Lung (tissue), 12 donors: ENCODE results near the gene FAT1. TPM values are rescaled to one million over a fixed set of nuclear protein-coding genes. Genes with fewer than 3 reads are reported as not detected.

Experiments
- ATAC-seq: fragments of 200-7000 bp; cut with Tn5 transposase; one replicate; pipeline ENCODE4 v1.9.1; 2020; ENCODE audit warnings: moderate number of reproducible peaks; ENCODE audit not compliant: insufficient read depth, low FRiP score
- DNase-seq, 3 donors: peaks; one replicate each; pipeline ENCODE4 v3.0.0-alpha.2; 2013 to 2017
- H3K27ac ChIP-seq, 2 donors: one replicate each; pipeline ENCODE4 v1.5.1; 2013; ENCODE audit warnings: mild to moderate bottlenecking in 2 of 2, moderate library complexity in 2 of 2, control low read depth in 1 of 2, inconsistent platforms in 1 of 2, low read depth in 1 of 2, low read length in 1 of 2
- H3K27me3 ChIP-seq, 3 donors: one replicate each; pipeline ENCODE4 v1.5.1; 2013; ENCODE audit warnings: low read length in 2 of 3; ENCODE audit not compliant: control insufficient read depth in 3 of 3, insufficient read depth in 3 of 3
- H3K36me3 ChIP-seq, 4 donors: one replicate each; pipeline ENCODE4 v1.5.1; 2013; ENCODE audit warnings: low read length in 4 of 4, mild to moderate bottlenecking in 1 of 4, moderate library complexity in 1 of 4; ENCODE audit not compliant: control insufficient read depth in 4 of 4, insufficient read depth in 4 of 4
- H3K4me1 ChIP-seq, 5 donors: one replicate each; pipeline ENCODE4 v1.5.1; 2013; ENCODE audit warnings: low read length in 5 of 5, mild to moderate bottlenecking in 2 of 5, moderate library complexity in 1 of 5; ENCODE audit not compliant: control insufficient read depth in 5 of 5, insufficient read depth in 5 of 5
- H3K4me3 ChIP-seq: one replicate; pipeline ENCODE4 v1.5.1; 2013; ENCODE audit warnings: mild to moderate bottlenecking, control low read depth, moderate library complexity
- H3K9ac ChIP-seq, 2 donors: one replicate each; pipeline ENCODE4 v1.5.1; 2013; ENCODE audit warnings: low read length in 2 of 2, control low read depth in 1 of 2; ENCODE audit not compliant: insufficient read depth in 1 of 2
- H3K9me3 ChIP-seq, 4 donors: one replicate each; pipeline ENCODE4 v1.5.1; 2013; ENCODE audit warnings: low read length in 3 of 4, mild to moderate bottlenecking in 1 of 4, moderate library complexity in 1 of 4; ENCODE audit not compliant: control insufficient read depth in 4 of 4, insufficient read depth in 3 of 4
- CTCF ChIP-seq: IDR thresholded peaks from 2 replicates; pipeline ENCODE4 v1.5.1; 2012; ENCODE audit warnings: mild to moderate bottlenecking; ENCODE audit errors: control extremely low read depth, extremely low read depth
- WGBS, 2 donors: extraction: QIAGEN DNeasy Blood & Tissue Kit; methylation state at CpG; one replicate each; pipeline ENCODE4 v1.1.7; 2013; 5-methylcytosine and 5-hydroxymethylcytosine counted together
- polyA plus RNA-seq, 2 donors: library from polyadenylated mRNA; stranded (reverse); fragments of 200-250 nt; gene quantifications; one replicate each; pipeline ENCODE4 v1.2.1, GENCODE V29; 2013
- total RNA-seq, 2 donors: library from RNA; depleted of rRNA in 1 of 2; stranded (reverse); fragments of >200 nt in 1 of 2; gene quantifications; one replicate each; pipeline ENCODE4 v1.2.1, GENCODE V29; 2014 to 2021
- donor health status: control.
- donor health status: control.
- donor health status: Bipolar disorder and iron deficiency.
- donor health status: healthy.
- donor health status: DM: yes; HTN: yes; CAD: no.

The FAT1 gene
- total and polyA plus RNA-seq, 4 donors = 19.4 to 318 (median 72.3) TPM

- Histone ChIP-seq H3K36me3 (no peaks in the 10 kb centered on the region), H3K9me3 (no peaks in the 10 kb centered on the region), H3K27me3 (no peaks in the 10 kb centered on the region), H3K4me3 (no peak overlapping the region), H3K9ac (no peak overlapping the region), H3K4me1 (no peaks in the 10 kb centered on the region), H3K27ac (no peak overlapping the region)
- ATAC-seq = no peak
- TF ChIP-seq CTCF = no peak
- WGBS, 2 donors = 93 to 94% methylated on average over 6 of the region's 6 CpGs
- no peak for DNase-seq
These were observed 17.2 kb upstream of the FAT1 start for GRCh38 chr4:186740822-186741221.

GRCh38 chr4:186739802-186740434 lies 16.3 kb upstream of the FAT1 start:
- Histone ChIP-seq H3K9ac (no peak overlapping the region), H3K4me3 (no peak overlapping the region), H3K9me3 (no peaks in the 10 kb centered on the region), H3K27me3 (no peaks in the 10 kb centered on the region), H3K36me3 (no peaks in the 10 kb centered on the region), H3K4me1 (no peaks in the 10 kb centered on the region), H3K27ac (no peak overlapping the region)
- no peak for TF ChIP-seq CTCF
- DNase-seq = no peak
- WGBS, 2 donors = 89 to 90% methylated on average over 5 of the region's 5 CpGs
- no peak for ATAC-seq

- Histone ChIP-seq H3K9me3 (no peaks in the 10 kb centered on the region), H3K36me3 (no peaks in the 10 kb centered on the region), H3K4me3 (no peak overlapping the region), H3K4me1 (no peaks in the 10 kb centered on the region), H3K9ac (no peak overlapping the region), H3K27me3 (no peaks in the 10 kb centered on the region), H3K27ac (no peak overlapping the region)
- 92 to 97% methylated on average over 9 of the region's 9 CpGs for WGBS, 2 donors
- ATAC-seq (no peak), DNase-seq (no peak)
- no peak for TF ChIP-seq CTCF
These were observed 15.7 kb upstream of the FAT1 start for GRCh38 chr4:186739317-186739716.

GRCh38 chr4:186738421-186738820 lies 14.8 kb upstream of the FAT1 start:
- no peaks in the 10 kb centered on the region for H3K9me3 ChIP-seq
- H3K4me3 ChIP-seq = no peak overlapping the region
- ATAC-seq = no peak
- H3K36me3 ChIP-seq = no peaks in the 10 kb centered on the region
- 73 to 87% methylated on average over 4 of the region's 4 CpGs for WGBS, 2 donors
- no peaks in the 10 kb centered on the region for H3K4me1 ChIP-seq
- no peak overlapping the region for H3K9ac ChIP-seq
- no peak for TF ChIP-seq CTCF
- DNase-seq = no peak
- H3K27me3 ChIP-seq = no peaks in the 10 kb centered on the region
- H3K27ac ChIP-seq = no peak overlapping the region
